ENCODE data around the gene STPG1.

The STPG1 gene

GRCh38 chr1:24411963-24412362, 1.6 kb downstream of the STPG1 start:
- ChIA-PET CTCF (interaction anchor here (1.4 to 14.4 kb wide), 4 partner anchors 9 to 261 kb away, joined by 3 to 154 read pairs (median 72); no protein-coding TSS in a partner anchor), POLR2A (no interaction called here)
- TF ChIP-seq CTCF (IDR thresholded peaks at IDR 0.05; ENCODE audit: insufficient read depth, low read length, missing control alignments) = no peak
- DNase-seq (ENCODE audit: low read depth, low spot score) = no peak
- H3K4me3 ChIP-seq (ENCODE audit: low read depth, low read length) = no peak overlapping the region

- CTCF ChIA-PET = interaction anchor here (0.6 to 14.4 kb wide), 6 partner anchors 8 to 260 kb away, joined by 3 to 154 read pairs (median 4); no protein-coding TSS in a partner anchor
- TF ChIP-seq CTCF (IDR thresholded peaks at IDR 0.05; ENCODE audit: insufficient read depth, low read length, missing control alignments) = no peak
- no peak overlapping the region for H3K4me3 ChIP-seq (ENCODE audit: low read depth, low read length)
- POLR2A ChIA-PET = no interaction called here
- no peak for DNase-seq (ENCODE audit: low read depth, low spot score)
These were observed 2.8 kb downstream of the STPG1 start for GRCh38 chr1:24410750-24411149.

GRCh38 chr1:24409535-24409934, 4.0 kb downstream of the STPG1 start:
- TF ChIP-seq CTCF (IDR thresholded peaks at IDR 0.05; ENCODE audit: insufficient read depth, low read length, missing control alignments) = no peak
- POLR2A ChIA-PET = interaction anchor here (0.8 to 1.0 kb wide), 3 partner anchors 9 to 54 kb away, joined by 3 to 4 read pairs (median 3); no protein-coding TSS in a partner anchor
- CTCF ChIA-PET = interaction anchor here (0.5 to 14.4 kb wide), 8 partner anchors 8 to 256 kb away, joined by 3 to 154 read pairs (median 4); no protein-coding TSS in a partner anchor
- no peak overlapping the region for H3K4me3 ChIP-seq (ENCODE audit: low read depth, low read length)
- DNase-seq (ENCODE audit: low read depth, low spot score) = no peak

GRCh38 chr1:24406788-24407187, 6.8 kb downstream of the STPG1 start:
- POLR2A ChIA-PET = no interaction called here
- CTCF ChIA-PET = interaction anchor here (6.6 to 14.4 kb wide), 3 partner anchors 9 to 207 kb away, joined by 42 to 154 read pairs (median 140); partner anchors contain the start of gene NIPAL3
- no peak for DNase-seq (ENCODE audit: low read depth, low spot score)
- TF ChIP-seq CTCF (IDR thresholded peaks at IDR 0.05; ENCODE audit: insufficient read depth, low read length, missing control alignments) = no peak
- H3K4me3 ChIP-seq (ENCODE audit: low read depth, low read length) = no peak overlapping the region

- no peak for TF ChIP-seq CTCF (IDR thresholded peaks at IDR 0.05; ENCODE audit: insufficient read depth, low read length, missing control alignments)
- ChIA-PET CTCF (interaction anchor here (0.9 to 14.4 kb wide), 5 partner anchors 11 to 283 kb away, joined by 3 to 140 read pairs (median 7); partner anchors contain the start of gene NIPAL3), POLR2A (no interaction called here)
- no peak for DNase-seq (ENCODE audit: low read depth, low spot score)
- H3K4me3 ChIP-seq (ENCODE audit: low read depth, low read length) = no peak overlapping the region
These were observed 9.8 kb downstream of the STPG1 start for GRCh38 chr1:24403806-24404205.

- TF ChIP-seq CTCF (IDR thresholded peaks at IDR 0.05; ENCODE audit: insufficient read depth, low read length, missing control alignments) = no peak
- no peak overlapping the region for H3K4me3 ChIP-seq (ENCODE audit: low read depth, low read length)
- DNase-seq (ENCODE audit: low read depth, low spot score) = no peak
- POLR2A ChIA-PET = interaction anchor here (0.7 to 1.2 kb wide), 2 partner anchors 9 to 17 kb away, joined by 3 read pairs; no protein-coding TSS in a partner anchor
- CTCF ChIA-PET = interaction anchor here (0.8 to 14.4 kb wide), 5 partner anchors 8 to 201 kb away, joined by 3 to 847 read pairs (median 7); partner anchors contain the start of gene NIPAL3
These were observed 13.5 kb downstream of the STPG1 start for GRCh38 chr1:24400065-24400464.

Data from AG04449 (cell line).